Nephron progenitor cell (in vitro differentiated cells): ENCODE measurements around the gene MIB2.

Source experiments
- DNase-seq: peaks from one replicate; pipeline ENCODE4 v3.0.0; 2021
- H3K27ac Mint-ChIP-seq: 2 replicates; pipeline ENCODE4 v1.8.0; 2021; ENCODE audit warnings: mild to moderate bottlenecking, moderate library complexity, mixed read lengths
- H3K27me3 Mint-ChIP-seq: 2 replicates; pipeline ENCODE4 v1.8.0; 2021; ENCODE audit warnings: mild to moderate bottlenecking, low read depth, mixed read lengths; ENCODE audit not compliant: poor library complexity
- H3K36me3 Mint-ChIP-seq: 2 replicates; pipeline ENCODE4 v1.8.0; 2021; ENCODE audit warnings: low read depth, mixed read lengths
- H3K4me1 Mint-ChIP-seq: 2 replicates; pipeline ENCODE4 v1.8.0; 2021; ENCODE audit warnings: mixed read lengths
- H3K4me3 Mint-ChIP-seq: 2 replicates; pipeline ENCODE4 v1.8.0; 2021; ENCODE audit warnings: mild to moderate bottlenecking, moderate library complexity, mixed read lengths
- H3K9me3 Mint-ChIP-seq: 2 replicates; pipeline ENCODE4 v1.8.0; 2021; ENCODE audit warnings: mild to moderate bottlenecking, moderate library complexity, mixed read lengths
- CTCF ChIP-seq: fragments of 200-600 bp; sonication (generic); IDR thresholded peaks from 2 replicates; pipeline ENCODE4 v1.5.0; 2021; ENCODE audit warnings: antibody characterized with exemption

The MIB2 gene

GRCh38 chr1:1605034-1605591, 10.2 kb upstream of the MIB2 start:
- H3K27me3 Mint-ChIP-seq, result peaks cover 59% of the 10 kb centered on the region
- H3K36me3 Mint-ChIP-seq, result no peaks in the 10 kb centered on the region
- no peak for TF ChIP-seq CTCF
- DNase-seq, result no peak
- no peaks in the 10 kb centered on the region for H3K9me3 Mint-ChIP-seq
- H3K4me1 Mint-ChIP-seq, result peaks cover under 1% of the 10 kb centered on the region
- H3K4me3 Mint-ChIP-seq, result no peak overlapping the region
- H3K27ac Mint-ChIP-seq, result no peak overlapping the region

- no peak overlapping the region for H3K27ac Mint-ChIP-seq
- TF ChIP-seq CTCF, result no peak
- H3K36me3 Mint-ChIP-seq, result no peaks in the 10 kb centered on the region
- DNase-seq, result no peak
- H3K4me1 Mint-ChIP-seq, result peaks cover 7% of the 10 kb centered on the region
- peaks cover 53% of the 10 kb centered on the region for H3K27me3 Mint-ChIP-seq
- no peak overlapping the region for H3K4me3 Mint-ChIP-seq
- H3K9me3 Mint-ChIP-seq, result no peaks in the 10 kb centered on the region
These were observed 9.6 kb upstream of the MIB2 start for GRCh38 chr1:1605724-1606123.

- Mint-ChIP-seq H3K36me3 (no peaks in the 10 kb centered on the region), H3K9me3 (no peaks in the 10 kb centered on the region), H3K4me1 (peaks cover 7% of the 10 kb centered on the region), H3K27me3 (peaks cover 53% of the 10 kb centered on the region), H3K4me3 (no peak overlapping the region), H3K27ac (no peak overlapping the region)
- no peak for TF ChIP-seq CTCF
- DNase-seq, result no peak
These were observed 9.1 kb upstream of the MIB2 start for GRCh38 chr1:1606232-1606631.

GRCh38 chr1:1609822-1610485, 5.3 kb upstream of the MIB2 start:
- H3K4me1 Mint-ChIP-seq, result peaks cover 30% of the 10 kb centered on the region
- no peak for DNase-seq
- no peaks in the 10 kb centered on the region for H3K9me3 Mint-ChIP-seq
- H3K27ac Mint-ChIP-seq, result no peak overlapping the region
- H3K27me3 Mint-ChIP-seq, result peaks cover 17% of the 10 kb centered on the region
- H3K36me3 Mint-ChIP-seq, result peaks cover 5% of the 10 kb centered on the region
- no peak for TF ChIP-seq CTCF
- no peak overlapping the region for H3K4me3 Mint-ChIP-seq

GRCh38 chr1:1610796-1611195, 4.5 kb upstream of the MIB2 start:
- no peak overlapping the region for H3K27ac Mint-ChIP-seq
- H3K9me3 Mint-ChIP-seq, result no peaks in the 10 kb centered on the region
- no peak for DNase-seq
- H3K27me3 Mint-ChIP-seq, result peaks cover 15% of the 10 kb centered on the region
- H3K4me1 Mint-ChIP-seq, result peaks cover 32% of the 10 kb centered on the region
- TF ChIP-seq CTCF, result no peak
- no peak overlapping the region for H3K4me3 Mint-ChIP-seq
- peaks cover 5% of the 10 kb centered on the region for H3K36me3 Mint-ChIP-seq

- DNase-seq, result no peak
- no peak for TF ChIP-seq CTCF
- Mint-ChIP-seq H3K4me1 (peaks cover 33% of the 10 kb centered on the region), H3K4me3 (peak overlapping the region; percentile 52), H3K27me3 (peaks cover 12% of the 10 kb centered on the region), H3K36me3 (peaks cover 5% of the 10 kb centered on the region), H3K27ac (no peak overlapping the region), H3K9me3 (no peaks in the 10 kb centered on the region)
These were observed 3.2 kb upstream of the MIB2 start for GRCh38 chr1:1612104-1612400.
